VCaP (cell line): ENCODE results near the gene NCKAP5L.
A peak's percentile ranks its signal among the peaks of the same experiment; 100 is the strongest.

Source experiments
- H3K27ac ChIP-seq: fragments of 450-650 bp; 2 replicates; pipeline ENCODE4 v1.5.1; 2017
- CTCF ChIP-seq: fragments of 450-650 bp; conservative IDR thresholded peaks from 2 replicates; pipeline ENCODE4 v1.5.1; 2017; ENCODE audit warnings: mild to moderate bottlenecking, moderate library complexity

The NCKAP5L gene

GRCh38 chr12:49843411-49843810, 15.2 kb upstream of the NCKAP5L start:
- TF ChIP-seq CTCF: no peak
- H3K27ac ChIP-seq: peak overlapping the region; percentile 97

GRCh38 chr12:49842519-49843352, 14.5 kb upstream of the NCKAP5L start, which contains the start of gene BCDIN3D:
TSS of gene BCDIN3D (minus strand) at chr12:49843106. CDS start at chr12:49843087, 19 bp downstream.
- no peak for TF ChIP-seq CTCF
- peak within 1 kb of the TSS; percentile 97 for H3K27ac ChIP-seq

- no peak overlapping the region for H3K27ac ChIP-seq
- peak; percentile 82 for TF ChIP-seq CTCF
Measured at GRCh38 chr12:49838973-49839633, 10.9 kb upstream of the NCKAP5L start.

- H3K27ac ChIP-seq: no peak overlapping the region
- TF ChIP-seq CTCF: no peak
Measured at GRCh38 chr12:49832836-49833421, 4.7 kb upstream of the NCKAP5L start.

GRCh38 chr12:49831717-49832116, 3.5 kb upstream of the NCKAP5L start:
- H3K27ac ChIP-seq: no peak overlapping the region
- no peak for TF ChIP-seq CTCF

GRCh38 chr12:49827401-49828099, 663 bp downstream of the NCKAP5L start:
- H3K27ac ChIP-seq: peak overlapping the region; percentile 76; the same call in 1 of the 2 replicates
- no peak for TF ChIP-seq CTCF

GRCh38 chr12:49827051-49827400, 1.2 kb downstream of the NCKAP5L start:
- peak overlapping the region; percentile 76; the same call in 1 of the 2 replicates for H3K27ac ChIP-seq
- TF ChIP-seq CTCF: no peak
